ENCODE results near the gene SPNS3. TPM values are rescaled to one million over a fixed set of nuclear protein-coding genes. Genes with fewer than 3 reads are reported as not detected.

SPNS3 gene
- polyA plus RNA-seq, 1 of the 3 experiments (the other 2 are of a cell fraction), result 0.05 TPM

DNA sequence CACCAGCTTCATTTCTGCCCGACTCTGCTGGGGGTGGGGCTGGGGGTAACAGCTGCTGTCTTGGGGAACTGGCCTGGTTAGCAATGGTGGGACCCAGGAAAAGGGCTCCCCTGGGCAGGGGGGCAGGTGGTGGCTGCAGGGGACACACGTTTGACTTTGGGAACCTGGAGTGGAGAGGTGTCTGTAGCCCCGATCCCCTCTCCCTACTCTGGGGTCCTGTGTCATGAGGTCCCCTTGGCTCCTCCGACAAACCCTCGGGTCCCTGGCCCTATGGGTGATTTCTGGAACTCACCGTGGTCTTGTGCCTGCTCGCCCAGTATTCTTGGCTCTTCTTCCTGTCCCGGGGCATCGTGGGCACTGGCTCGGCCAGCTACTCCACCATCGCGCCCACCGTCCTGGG, 12.0 kb downstream of the SPNS3 start:
- POLR2A ChIA-PET, result no interaction called here

More for the DNA sequence above, 12.0 kb downstream of the SPNS3 start:
- H4K20me1 ChIP-seq (ENCODE audit: insufficient read depth), result no peaks in the 10 kb centered on the region
- H3K27me3 ChIP-seq (ENCODE audit: insufficient read depth), result no peaks in the 10 kb centered on the region; the same call in 1 of the 2 replicates
- H3K4me2 ChIP-seq, result no peak overlapping the region
- H3K9me2 ChIP-seq, result no peaks in the 10 kb centered on the region
- H3K36me3 ChIP-seq (replicated peaks in 1 of 2; ENCODE audit: control insufficient read depth in 1 of 2, insufficient read depth in 2 of 2, low read length in 1 of 2), result no peaks in the 10 kb centered on the region
- no peaks in the 10 kb centered on the region for H3K9me3 ChIP-seq
- no peak overlapping the region for H3K27ac ChIP-seq (ENCODE audit: low read depth in 2 of 2, low read length in 1 of 2)
- H3K79me2 ChIP-seq (ENCODE audit: insufficient read depth), result no peaks in the 10 kb centered on the region
- TF ChIP-seq SMC3 (IDR thresholded peaks at IDR 0.05; ENCODE audit: low read depth, low read length), result no peak
- no peak for TF ChIP-seq RCOR1 (IDR thresholded peaks at IDR 0.05; ENCODE audit: low read length)
- TF ChIP-seq YY1 (IDR thresholded peaks at IDR 0.05; ENCODE audit: low read depth), result no peak
- TF ChIP-seq GABPA (IDR thresholded peaks at IDR 0.05; ENCODE audit: low read depth), result no peak
- no peak for TF ChIP-seq POLR2AphosphoS5 (IDR thresholded peaks at IDR 0.05; ENCODE audit: low read depth, low read length)
- TF ChIP-seq MXI1 (IDR thresholded peaks at IDR 0.05; ENCODE audit: low read depth, low read length), result no peak
- no peak for TF ChIP-seq MEF2A (IDR thresholded peaks at IDR 0.05; ENCODE audit: borderline replicate concordance, low read depth)
- no peak for TF ChIP-seq CHD2 (IDR thresholded peaks at IDR 0.05; ENCODE audit: low read length, partially characterized antibody)
- TF ChIP-seq, protein P1, sequence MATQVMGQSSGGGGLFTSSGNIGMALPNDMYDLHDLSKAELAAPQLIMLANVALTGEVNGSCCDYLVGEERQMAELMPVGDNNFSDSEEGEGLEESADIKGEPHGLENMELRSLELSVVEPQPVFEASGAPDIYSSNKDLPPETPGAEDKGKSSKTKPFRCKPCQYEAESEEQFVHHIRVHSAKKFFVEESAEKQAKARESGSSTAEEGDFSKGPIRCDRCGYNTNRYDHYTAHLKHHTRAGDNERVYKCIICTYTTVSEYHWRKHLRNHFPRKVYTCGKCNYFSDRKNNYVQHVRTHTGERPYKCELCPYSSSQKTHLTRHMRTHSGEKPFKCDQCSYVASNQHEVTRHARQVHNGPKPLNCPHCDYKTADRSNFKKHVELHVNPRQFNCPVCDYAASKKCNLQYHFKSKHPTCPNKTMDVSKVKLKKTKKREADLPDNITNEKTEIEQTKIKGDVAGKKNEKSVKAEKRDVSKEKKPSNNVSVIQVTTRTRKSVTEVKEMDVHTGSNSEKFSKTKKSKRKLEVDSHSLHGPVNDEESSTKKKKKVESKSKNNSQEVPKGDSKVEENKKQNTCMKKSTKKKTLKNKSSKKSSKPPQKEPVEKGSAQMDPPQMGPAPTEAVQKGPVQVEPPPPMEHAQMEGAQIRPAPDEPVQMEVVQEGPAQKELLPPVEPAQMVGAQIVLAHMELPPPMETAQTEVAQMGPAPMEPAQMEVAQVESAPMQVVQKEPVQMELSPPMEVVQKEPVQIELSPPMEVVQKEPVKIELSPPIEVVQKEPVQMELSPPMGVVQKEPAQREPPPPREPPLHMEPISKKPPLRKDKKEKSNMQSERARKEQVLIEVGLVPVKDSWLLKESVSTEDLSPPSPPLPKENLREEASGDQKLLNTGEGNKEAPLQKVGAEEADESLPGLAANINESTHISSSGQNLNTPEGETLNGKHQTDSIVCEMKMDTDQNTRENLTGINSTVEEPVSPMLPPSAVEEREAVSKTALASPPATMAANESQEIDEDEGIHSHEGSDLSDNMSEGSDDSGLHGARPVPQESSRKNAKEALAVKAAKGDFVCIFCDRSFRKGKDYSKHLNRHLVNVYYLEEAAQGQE (IDR thresholded peaks at IDR 0.05; ENCODE audit: low read depth, low read length), result no peak
- TF ChIP-seq EP300 (IDR thresholded peaks at IDR 0.05; ENCODE audit: borderline replicate concordance in 1 of 2, low read depth in 1 of 2, low read length in 1 of 2), result no peak
- no peak for TF ChIP-seq RXRA (IDR thresholded peaks at IDR 0.05; ENCODE audit: borderline replicate concordance, low read depth)
- TF ChIP-seq, protein P2, sequence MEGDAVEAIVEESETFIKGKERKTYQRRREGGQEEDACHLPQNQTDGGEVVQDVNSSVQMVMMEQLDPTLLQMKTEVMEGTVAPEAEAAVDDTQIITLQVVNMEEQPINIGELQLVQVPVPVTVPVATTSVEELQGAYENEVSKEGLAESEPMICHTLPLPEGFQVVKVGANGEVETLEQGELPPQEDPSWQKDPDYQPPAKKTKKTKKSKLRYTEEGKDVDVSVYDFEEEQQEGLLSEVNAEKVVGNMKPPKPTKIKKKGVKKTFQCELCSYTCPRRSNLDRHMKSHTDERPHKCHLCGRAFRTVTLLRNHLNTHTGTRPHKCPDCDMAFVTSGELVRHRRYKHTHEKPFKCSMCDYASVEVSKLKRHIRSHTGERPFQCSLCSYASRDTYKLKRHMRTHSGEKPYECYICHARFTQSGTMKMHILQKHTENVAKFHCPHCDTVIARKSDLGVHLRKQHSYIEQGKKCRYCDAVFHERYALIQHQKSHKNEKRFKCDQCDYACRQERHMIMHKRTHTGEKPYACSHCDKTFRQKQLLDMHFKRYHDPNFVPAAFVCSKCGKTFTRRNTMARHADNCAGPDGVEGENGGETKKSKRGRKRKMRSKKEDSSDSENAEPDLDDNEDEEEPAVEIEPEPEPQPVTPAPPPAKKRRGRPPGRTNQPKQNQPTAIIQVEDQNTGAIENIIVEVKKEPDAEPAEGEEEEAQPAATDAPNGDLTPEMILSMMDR (IDR thresholded peaks at IDR 0.05), result no peak
- no peak for TF ChIP-seq GATA2 (CRISPR knock-in tag; IDR thresholded peaks at IDR 0.05)
- H3K4me1 ChIP-seq (ENCODE audit: control insufficient read depth in 1 of 2, insufficient read depth in 2 of 2, low read depth in 1 of 2, low read length in 1 of 2), result peaks cover 0 to 11% of the 10 kb centered on the region in 2 experiments; a peak in 1 of 4 replicates
- no peak overlapping the region for H2AFZ ChIP-seq (ENCODE audit: low read depth)
- DNase-seq, result no peak
- CTCF ChIA-PET, result no interaction called here
- no peak overlapping the region for H3K9ac ChIP-seq
- WGBS (ENCODE audit: low lambda C conversion rate), result 85% methylated on average over 11 of the region's 13 CpGs
- H3F3A ChIP-seq (replicated peaks; ENCODE audit: insufficient read depth), result no peaks in the 10 kb centered on the region
- H3K4me3 ChIP-seq (ENCODE audit: low read depth in 2 of 2, low read length in 1 of 2), result no peak overlapping the region
